Activated T-cell treated with anti-CD3 and anti-CD28 coated beads, Interleukin-2, amount 50 U/mL, for 24 hours (primary cell): ENCODE measurements around the gene FAM120B.
"Not testable (repeated sequence)": the region's sequence is repeated elsewhere in the genome, so short reads cannot be mapped to it uniquely, and the experiment has no call there.

Source experiments
- DNase-seq: peaks from one replicate; pipeline ENCODE4 v3.0.0-alpha.2; 2020
- H3K27ac Mint-ChIP-seq: 2 replicates; pipeline ENCODE4 v1.8.0; 2020; ENCODE audit warnings: mild to moderate bottlenecking, mixed read lengths
- H3K27me3 Mint-ChIP-seq: 2 replicates; pipeline ENCODE4 v1.8.0; 2020; ENCODE audit warnings: mixed read lengths
- H3K36me3 Mint-ChIP-seq: 2 replicates; pipeline ENCODE4 v1.8.0; 2020; ENCODE audit warnings: low read depth, mixed read lengths
- H3K4me1 Mint-ChIP-seq: 2 replicates; pipeline ENCODE4 v1.8.0; 2020; ENCODE audit warnings: low read depth, mixed read lengths
- H3K4me3 Mint-ChIP-seq: 2 replicates; pipeline ENCODE4 v1.8.0; 2020; ENCODE audit warnings: mild to moderate bottlenecking, moderate library complexity, mixed read lengths
- H3K9me3 Mint-ChIP-seq: 2 replicates; pipeline ENCODE4 v1.8.0; 2020; ENCODE audit warnings: mixed read lengths

The FAM120B gene

DNA sequence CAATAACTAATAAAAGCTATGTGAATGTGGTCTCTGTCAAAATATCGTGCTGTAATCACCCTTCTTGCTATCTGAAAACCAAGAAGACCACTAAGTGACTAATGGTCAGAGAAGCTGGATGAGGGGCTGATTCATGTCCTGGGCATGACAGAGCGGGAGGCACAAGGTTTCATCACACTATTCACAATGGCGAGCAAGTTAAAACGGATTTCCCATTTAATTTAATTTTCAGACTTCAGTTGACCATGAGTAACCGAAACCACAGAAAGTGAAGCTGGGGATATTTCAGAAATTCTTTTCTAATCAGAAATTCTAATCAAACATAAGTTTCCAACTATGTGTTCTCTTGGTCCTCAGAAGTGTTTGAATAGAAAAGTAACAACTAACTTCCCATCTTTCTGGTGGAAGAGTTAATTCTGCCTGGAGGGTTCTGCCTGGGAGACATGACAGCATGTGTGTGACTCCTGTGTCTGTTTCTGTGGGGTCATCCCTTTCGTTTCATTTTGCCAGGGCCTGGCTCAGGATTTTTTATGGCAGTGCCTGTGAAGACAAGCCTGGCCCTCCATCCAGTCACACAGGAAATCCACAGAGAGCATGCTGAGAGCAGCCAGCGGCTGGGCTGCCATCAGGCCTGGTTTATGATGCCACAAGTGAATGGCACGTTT lies 98.9 kb downstream of the FAM120B start:
- peaks cover 1% of the 10 kb centered on the region for H3K9me3 Mint-ChIP-seq
- H3K27me3 Mint-ChIP-seq, result no peaks in the 10 kb centered on the region
- peak overlapping the region; percentile 74 for H3K27ac Mint-ChIP-seq
- no peak overlapping the region for H3K4me3 Mint-ChIP-seq
- no peak for DNase-seq
- H3K4me1 Mint-ChIP-seq, result no peaks in the 10 kb centered on the region
- H3K36me3 Mint-ChIP-seq, result peaks cover 64% of the 10 kb centered on the region

GRCh38 chr6:170407200-170407599 lies 100.6 kb downstream of the FAM120B start:
- H3K9me3 Mint-ChIP-seq, result peaks cover 13% of the 10 kb centered on the region
- no peak overlapping the region for H3K27ac Mint-ChIP-seq
- no peaks in the 10 kb centered on the region for H3K4me1 Mint-ChIP-seq
- no peak overlapping the region for H3K4me3 Mint-ChIP-seq
- H3K36me3 Mint-ChIP-seq, result peaks cover 51% of the 10 kb centered on the region
- H3K27me3 Mint-ChIP-seq, result no peaks in the 10 kb centered on the region
- DNase-seq, result no peak

- Mint-ChIP-seq H3K9me3 (peaks cover 13% of the 10 kb centered on the region), H3K4me3 (no peak overlapping the region), H3K27me3 (no peaks in the 10 kb centered on the region), H3K27ac (no peak overlapping the region), H3K4me1 (no peaks in the 10 kb centered on the region), H3K36me3 (peaks cover 43% of the 10 kb centered on the region)
- no peak for DNase-seq
Observed at GRCh38 chr6:170407932-170408331, 101.4 kb downstream of the FAM120B start.

DNA sequence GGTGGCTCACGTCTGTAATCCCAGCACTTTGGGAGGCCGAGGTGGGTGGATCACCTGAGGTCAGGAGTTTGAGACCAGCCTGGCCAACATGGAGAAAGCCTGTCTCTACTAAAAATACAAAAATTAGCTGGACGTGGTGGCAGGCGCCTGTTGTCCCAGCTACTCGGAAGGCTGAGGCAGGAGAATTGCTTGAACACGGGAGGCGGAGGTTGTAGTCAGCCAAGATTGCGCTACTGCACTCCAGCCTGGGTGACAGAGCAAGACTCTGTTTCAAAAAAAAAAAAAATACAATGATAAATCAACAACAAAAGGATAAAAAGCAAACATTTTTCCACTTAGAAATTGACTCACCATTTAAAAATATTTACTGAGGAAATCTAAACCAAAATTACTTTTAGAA lies 103.2 kb downstream of the FAM120B start:
- not testable (repeated sequence) for DNase-seq, H3K27ac Mint-ChIP-seq

GRCh38 chr6:170410241-170410640 lies 103.7 kb downstream of the FAM120B start:
- H3K9me3 Mint-ChIP-seq, result peaks cover 23% of the 10 kb centered on the region
- no peak overlapping the region for H3K4me3 Mint-ChIP-seq
- no peak for DNase-seq
- no peaks in the 10 kb centered on the region for H3K4me1 Mint-ChIP-seq
- H3K27ac Mint-ChIP-seq, result no peak overlapping the region
- peaks cover 20% of the 10 kb centered on the region for H3K36me3 Mint-ChIP-seq
- H3K27me3 Mint-ChIP-seq, result no peaks in the 10 kb centered on the region

More for the DNA sequence above, 103.2 kb downstream of the FAM120B start:
- H3K36me3 Mint-ChIP-seq, result peaks cover 25% of the 10 kb centered on the region
- peaks cover 23% of the 10 kb centered on the region for H3K9me3 Mint-ChIP-seq
- H3K27me3 Mint-ChIP-seq, H3K4me3 Mint-ChIP-seq, H3K4me1 Mint-ChIP-seq: not testable (repeated sequence)

GRCh38 chr6:170415318-170415717 lies 108.8 kb downstream of the FAM120B start:
- H3K9me3 Mint-ChIP-seq, result peaks cover 23% of the 10 kb centered on the region
- no peak for DNase-seq
- H3K27ac Mint-ChIP-seq, result no peak overlapping the region
- H3K4me1 Mint-ChIP-seq, result no peaks in the 10 kb centered on the region
- no peaks in the 10 kb centered on the region for H3K36me3 Mint-ChIP-seq
- peaks cover 38% of the 10 kb centered on the region for H3K27me3 Mint-ChIP-seq
- H3K4me3 Mint-ChIP-seq, result no peak overlapping the region

DNA sequence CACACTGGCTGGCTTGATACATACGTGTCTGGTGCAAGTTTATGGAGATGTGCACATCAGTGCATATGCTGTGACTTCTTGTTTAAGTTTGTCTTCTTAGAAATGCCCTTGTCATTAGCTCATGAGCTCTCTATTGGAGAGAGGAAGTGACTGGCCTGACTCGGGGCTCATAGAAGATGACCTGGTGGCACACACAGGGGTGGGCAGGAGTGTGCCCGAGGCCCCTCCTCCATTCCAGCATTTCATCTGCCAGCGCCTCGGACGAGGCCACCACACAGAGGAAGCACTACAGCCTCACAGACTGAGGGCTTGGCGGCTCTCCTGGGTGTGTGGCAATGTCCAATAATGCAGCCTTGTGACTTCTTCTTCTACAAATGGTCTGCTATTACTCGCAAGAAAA lies 109.7 kb downstream of the FAM120B start:
- Mint-ChIP-seq H3K4me1 (no peaks in the 10 kb centered on the region), H3K9me3 (peaks cover 13% of the 10 kb centered on the region), H3K27me3 (peaks cover 38% of the 10 kb centered on the region), H3K36me3 (no peaks in the 10 kb centered on the region), H3K27ac (no peak overlapping the region), H3K4me3 (no peak overlapping the region)
- no peak for DNase-seq

GRCh38 chr6:170416959-170417606 lies 110.5 kb downstream of the FAM120B start:
- Mint-ChIP-seq H3K27me3 (peaks cover 40% of the 10 kb centered on the region), H3K27ac (no peak overlapping the region), H3K9me3 (peaks cover 10% of the 10 kb centered on the region), H3K4me1 (no peaks in the 10 kb centered on the region), H3K4me3 (no peak overlapping the region), H3K36me3 (no peaks in the 10 kb centered on the region)
- DNase-seq, result no peak

GRCh38 chr6:170417881-170418280 lies 111.3 kb downstream of the FAM120B start:
- H3K27ac Mint-ChIP-seq, result no peak overlapping the region
- DNase-seq, result no peak
- H3K36me3 Mint-ChIP-seq, result no peaks in the 10 kb centered on the region
- H3K27me3 Mint-ChIP-seq, result peaks cover 40% of the 10 kb centered on the region
- no peak overlapping the region for H3K4me3 Mint-ChIP-seq
- H3K4me1 Mint-ChIP-seq, result no peaks in the 10 kb centered on the region
- peaks cover 10% of the 10 kb centered on the region for H3K9me3 Mint-ChIP-seq

DNA sequence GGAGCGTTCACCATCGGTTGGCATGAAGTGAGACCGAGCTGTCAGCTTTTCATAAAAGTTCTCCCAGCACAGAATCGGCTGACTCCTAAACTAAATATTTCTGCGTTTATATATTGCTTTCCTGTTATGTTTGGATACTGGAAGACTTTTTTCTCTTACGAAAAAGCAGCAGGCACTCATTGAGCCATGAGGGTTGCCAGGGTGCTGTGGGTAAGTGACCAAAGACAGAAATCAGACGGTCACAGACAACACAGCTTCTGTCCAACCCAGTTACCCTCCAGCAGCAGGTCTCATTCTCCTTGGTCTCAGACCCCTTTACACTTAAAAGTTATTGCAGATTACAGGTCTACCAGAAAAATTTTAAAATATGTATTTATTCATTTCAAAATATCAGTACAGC lies 113.7 kb downstream of the FAM120B start:
- Mint-ChIP-seq H3K4me1 (no peaks in the 10 kb centered on the region), H3K27ac (no peak overlapping the region), H3K4me3 (no peak overlapping the region), H3K27me3 (peaks cover 48% of the 10 kb centered on the region), H3K36me3 (no peaks in the 10 kb centered on the region), H3K9me3 (no peaks in the 10 kb centered on the region)
- DNase-seq, result no peak

DNA sequence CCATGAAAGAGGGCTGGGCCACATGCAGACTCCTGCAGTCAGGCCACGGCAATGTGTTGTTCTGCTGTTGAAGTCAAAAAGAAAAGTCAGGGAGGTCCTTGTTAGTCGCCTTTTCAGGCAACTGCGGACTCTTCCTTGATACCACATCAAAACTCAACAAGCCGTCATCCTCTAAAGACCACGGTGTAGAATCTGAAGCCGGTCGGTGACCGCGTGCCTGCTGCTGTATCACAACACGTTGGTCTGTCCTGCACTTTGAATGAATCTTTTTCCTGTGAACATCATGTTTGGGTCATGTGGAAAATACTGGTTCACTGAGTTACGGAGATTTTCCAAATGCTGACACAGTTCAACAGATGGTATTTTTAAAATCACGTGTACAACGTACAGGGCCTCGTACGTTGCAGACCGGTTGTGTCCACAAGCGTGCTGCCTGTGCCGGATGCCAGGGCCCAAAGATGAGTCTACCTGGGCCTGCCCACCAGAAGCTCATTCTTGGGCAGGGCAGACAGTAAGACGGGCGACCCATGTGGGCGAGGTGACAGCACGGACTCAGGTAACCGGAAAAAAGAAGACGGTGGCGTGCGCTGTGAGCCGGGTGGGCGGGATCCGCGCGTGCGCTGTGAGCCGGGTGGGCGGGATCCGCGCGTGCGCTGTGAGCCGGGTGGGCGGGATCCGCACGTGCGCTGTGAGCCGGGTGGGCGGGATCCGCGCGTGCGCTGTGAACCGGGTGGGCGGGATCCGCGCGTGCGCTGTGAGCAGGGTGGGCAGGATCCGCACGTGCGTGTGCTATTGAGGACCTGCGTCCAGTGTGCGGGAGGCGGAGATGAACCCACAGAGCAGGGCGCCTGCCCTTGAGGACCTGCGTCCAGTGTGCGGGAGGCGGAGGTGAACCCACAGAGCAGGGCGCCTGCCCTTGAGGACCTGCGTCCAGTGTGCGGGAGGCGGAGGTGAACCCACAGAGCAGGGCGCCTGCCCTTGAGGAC lies 114.5 kb downstream of the FAM120B start:
- H3K4me3 Mint-ChIP-seq, result no peak overlapping the region
- no peaks in the 10 kb centered on the region for H3K9me3 Mint-ChIP-seq
- no peak overlapping the region for H3K27ac Mint-ChIP-seq
- H3K27me3 Mint-ChIP-seq, result peaks cover 51% of the 10 kb centered on the region
- no peaks in the 10 kb centered on the region for H3K4me1 Mint-ChIP-seq
- H3K36me3 Mint-ChIP-seq, result no peaks in the 10 kb centered on the region
- DNase-seq, result no peak

DNA sequence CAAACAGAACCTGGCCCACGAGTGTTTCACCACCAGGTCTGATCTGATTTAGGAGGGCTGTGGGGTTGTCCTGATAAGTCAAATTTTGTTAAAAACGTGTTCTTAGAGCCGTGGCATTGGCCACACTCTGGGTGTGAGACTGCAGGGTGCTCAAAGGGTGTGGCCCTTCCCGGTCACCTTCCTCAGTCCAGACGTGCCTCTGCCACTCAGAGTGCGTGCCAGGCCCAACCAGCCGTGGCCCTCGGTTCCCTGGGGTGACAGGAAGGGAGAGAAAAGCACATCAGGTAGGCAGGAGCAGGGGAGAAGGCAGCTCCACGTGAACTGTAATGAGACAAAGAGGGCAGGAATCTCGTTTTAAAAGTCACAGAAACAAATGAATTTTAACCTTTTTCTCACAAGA lies 115.4 kb downstream of the FAM120B start:
- DNase-seq, result no peak
- H3K36me3 Mint-ChIP-seq, result no peaks in the 10 kb centered on the region
- H3K4me3 Mint-ChIP-seq, result no peak overlapping the region
- H3K27ac Mint-ChIP-seq, result no peak overlapping the region
- no peaks in the 10 kb centered on the region for H3K9me3 Mint-ChIP-seq
- peaks cover 49% of the 10 kb centered on the region for H3K27me3 Mint-ChIP-seq
- no peaks in the 10 kb centered on the region for H3K4me1 Mint-ChIP-seq

- no peaks in the 10 kb centered on the region for H3K9me3 Mint-ChIP-seq
- no peak for DNase-seq
- H3K4me3 Mint-ChIP-seq, result no peak overlapping the region
- H3K27me3 Mint-ChIP-seq, result peaks cover 43% of the 10 kb centered on the region
- no peaks in the 10 kb centered on the region for H3K36me3 Mint-ChIP-seq
- H3K4me1 Mint-ChIP-seq, result no peaks in the 10 kb centered on the region
- no peak overlapping the region for H3K27ac Mint-ChIP-seq
Observed at GRCh38 chr6:170423030-170423429, 116.5 kb downstream of the FAM120B start.

- Mint-ChIP-seq H3K27ac (no peak overlapping the region), H3K36me3 (no peaks in the 10 kb centered on the region), H3K4me3 (no peak overlapping the region), H3K27me3 (peaks cover 38% of the 10 kb centered on the region), H3K9me3 (no peaks in the 10 kb centered on the region), H3K4me1 (no peaks in the 10 kb centered on the region)
- no peak for DNase-seq
Observed at GRCh38 chr6:170423814-170424603, 117.5 kb downstream of the FAM120B start.
